HepG2 (cell line): ENCODE data around the gene RFFL. TPM values are rescaled to one million over a fixed set of nuclear protein-coding genes. Genes with fewer than 3 reads are reported as not detected.

Source experiments
- DMAP1 ChIP-seq: IDR thresholded peaks from 2 replicates; pipeline ENCODE4 v1.6.1; 2016
- EZH2 ChIP-seq: conservative IDR thresholded peaks from 2 replicates; pipeline ENCODE4 v1.6.1; 2012; ENCODE audit warnings: mild to moderate bottlenecking, low read depth, low read length, moderate library complexity
- HDAC6 ChIP-seq: fragments of 200-600 bp; sonication (generic); IDR thresholded peaks from 2 replicates; pipeline ENCODE4 v1.7.0; 2017; ENCODE audit warnings: mild to moderate bottlenecking, antibody characterized with exemption, low read length, low read depth
- LRRFIP1 ChIP-seq: sonication (generic); formaldehyde crosslinking; conservative IDR thresholded peaks from 2 replicates; pipeline ENCODE4 v1.4.0; 2020; ENCODE audit warnings: missing genetic modification reagents
- PAXIP1 ChIP-seq: sonication (generic); formaldehyde crosslinking; conservative IDR thresholded peaks from 2 replicates; pipeline ENCODE4 v1.4.0; 2020; ENCODE audit warnings: mild to moderate bottlenecking, missing genetic modification reagents, moderate library complexity
- PHF5A ChIP-seq: IDR thresholded peaks from one replicate; pipeline ENCODE4 v1.6.1; 2018; ENCODE audit warnings: low read depth, missing genetic modification reagents; ENCODE audit not compliant: unreplicated experiment
- PLRG1 ChIP-seq: fragments of 450-650 bp; conservative IDR thresholded peaks from 2 replicates; pipeline ENCODE4 v1.6.1; 2016
- RBM22 ChIP-seq: fragments of 200-400 bp; formaldehyde crosslinking; optimal IDR thresholded peaks from 2 replicates; pipeline ENCODE3; 2017; ENCODE audit warnings: mild to moderate bottlenecking, low read length, moderate library complexity
- REXO4 ChIP-seq: sonication (generic); formaldehyde crosslinking; IDR thresholded peaks from 2 replicates; pipeline ENCODE4 v1.8.0; 2022; ENCODE audit warnings: missing genetic modification reagents, mild to moderate bottlenecking, borderline replicate concordance
- SMC3 ChIP-seq: IDR thresholded peaks from 2 replicates; pipeline ENCODE4 v1.6.1; 2011; ENCODE audit warnings: low read length, improper control_type of control experiment
- TCF12 ChIP-seq, 2 experiments: fragments of 450-650 bp in 1 of 2; sonication (generic) in 1 of 2; formaldehyde crosslinking in 1 of 2; IDR thresholded peaks; 2 replicates each; pipeline versions ENCODE4 v1.6.1 to v1.8.0; 2017 to 2022; ENCODE audit warnings: antibody characterized with exemption in 1 of 2, mild to moderate bottlenecking in 1 of 2, missing genetic modification reagents in 1 of 2, moderate library complexity in 1 of 2
- TMF1 ChIP-seq: sonication (generic); formaldehyde crosslinking; IDR thresholded peaks from 2 replicates; pipeline ENCODE4 v1.8.1; 2022; ENCODE audit warnings: low read depth, missing genetic modification reagents
- TRIM24 ChIP-seq: sonication (generic); formaldehyde crosslinking; IDR thresholded peaks from 2 replicates; pipeline ENCODE4 v1.8.0; 2022; ENCODE audit warnings: mild to moderate bottlenecking, missing genetic modification reagents
- USF2 ChIP-seq, 2 experiments: sonication (generic) in 1 of 2; formaldehyde crosslinking in 1 of 2; IDR thresholded peaks; 2 replicates each; pipeline versions ENCODE4 v1.5.1 to v1.6.1; 2011 to 2020; ENCODE audit warnings: borderline replicate concordance in 1 of 2, low read depth in 1 of 2, low read length in 1 of 2, mild to moderate bottlenecking in 1 of 2, missing genetic modification reagents in 1 of 2, moderate library complexity in 1 of 2
- ZMYM4 ChIP-seq: sonication (generic); formaldehyde crosslinking; IDR thresholded peaks from 2 replicates; pipeline ENCODE4 v1.8.1; 2023; ENCODE audit warnings: mild to moderate bottlenecking, missing genetic modification reagents
- ZNF205 ChIP-seq: IDR thresholded peaks from 2 replicates; pipeline ENCODE4 v1.6.1; 2018; ENCODE audit warnings: missing biosample characterization, missing genetic modification reagents
- ZNF563 ChIP-seq: sonication (generic); formaldehyde crosslinking; IDR thresholded peaks from 2 replicates; pipeline ENCODE4 v1.8.0; 2022; ENCODE audit warnings: mild to moderate bottlenecking, moderate library complexity, missing genetic modification reagents
- ZNF564 ChIP-seq: sonication (generic); formaldehyde crosslinking; IDR thresholded peaks from 2 replicates; pipeline ENCODE4 v1.8.1; 2023; ENCODE audit warnings: mild to moderate bottlenecking, missing genetic modification reagents
- ZNF597 ChIP-seq: sonication (generic); formaldehyde crosslinking; IDR thresholded peaks from 2 replicates; pipeline ENCODE4 v1.5.0; 2020; ENCODE audit warnings: missing genetic modification reagents
- ZNF766 ChIP-seq: sonication (generic); formaldehyde crosslinking; IDR thresholded peaks from 2 replicates; pipeline ENCODE4 v1.5.0; 2020; ENCODE audit warnings: missing genetic modification reagents, borderline replicate concordance
- ZNF781 ChIP-seq: sonication (generic); formaldehyde crosslinking; IDR thresholded peaks from 2 replicates; pipeline ENCODE4 v1.5.1; 2020; ENCODE audit warnings: borderline replicate concordance, mild to moderate bottlenecking, missing genetic modification reagents; ENCODE audit errors: not compliant biosample characterization
- polyA plus RNA-seq, 8 experiments: library from polyadenylated mRNA; depleted of rRNA in 3 of 8; stranded (reverse) in 7 of 8; unstranded in 1 of 8; fragments of >200 nt; fragmentation: Illumina TruSeq in 4 of 8; extraction: Trizol in 4 of 8; gene quantifications; 2 replicates each; pipeline versions ENCODE4 v1.2.1 to v1.2.3, GENCODE V29; 2011 to 2016; ENCODE audit warnings: low read depth in 4 of 8, missing spikeins in 1 of 8, mixed read lengths in 1 of 8; ENCODE audit not compliant: insufficient read depth in 1 of 8
- total RNA-seq, 5 experiments: library from RNA; depleted of rRNA; stranded (reverse); fragments of >200 nt; fragmentation: Illumina TruSeq; extraction: Trizol; gene quantifications; 2 replicates each; pipeline ENCODE4 v1.2.3, GENCODE V29; 2016; ENCODE audit warnings: low read depth in 1 of 5

The RFFL gene
- total and polyA plus RNA-seq, 2 of the 13 experiments (the other 11 are each of a cell fraction or from before 2014, with no cell fraction given): 24.3 to 48.6 TPM

- TF ChIP-seq ZNF205 (CRISPR knock-in tag): no peak
- no peak for TF ChIP-seq ZNF564 (CRISPR knock-in tag)
- no peak for TF ChIP-seq ZNF563 (CRISPR knock-in tag)
- no peak; the same call in 1 of the 2 replicates for TF ChIP-seq SMC3
- TF ChIP-seq PLRG1: no peak
- no peak for TF ChIP-seq HDAC6
- no peak for TF ChIP-seq ZNF597 (CRISPR knock-in tag)
- TF ChIP-seq ZMYM4 (CRISPR knock-in tag): 0 out of 2 replicates have a peak, but pooled peaks have one; percentile 8
- TF ChIP-seq REXO4 (CRISPR knock-in tag): no peak
- TF ChIP-seq USF2 (IDR thresholded peaks at IDR 0.05; ENCODE audit: low read depth, low read length): no peak
- no peak for TF ChIP-seq USF2 (CRISPR knock-in tag; IDR thresholded peaks at IDR 0.05; ENCODE audit: borderline replicate concordance)
- TF ChIP-seq LRRFIP1 (CRISPR knock-in tag): no peak
- no peak for TF ChIP-seq RBM22
- TF ChIP-seq TCF12 (IDR thresholded peaks at IDR 0.05): no peak
- TF ChIP-seq TCF12 (CRISPR knock-in tag; IDR thresholded peaks at IDR 0.05): 0 out of 2 replicates have a peak, but pooled peaks have one; percentile 13
- no peak for TF ChIP-seq EZH2
- TF ChIP-seq ZNF781: no peak
- TF ChIP-seq ZNF766 (CRISPR knock-in tag): no peak
- TF ChIP-seq PHF5A (CRISPR knock-in tag): no peak
- TF ChIP-seq PAXIP1 (CRISPR knock-in tag): no peak
- no peak for TF ChIP-seq TRIM24 (CRISPR knock-in tag)
- TF ChIP-seq TMF1 (CRISPR knock-in tag): no peak
- TF ChIP-seq DMAP1 (CRISPR knock-in tag): no peak; the same call in 1 of the 2 replicates
These were observed 24.9 kb upstream of the RFFL start (continued) for GRCh38 chr17:35088356-35088880.
